Caki2 (cell line): ENCODE results near the gene STARD13. TPM values are rescaled to one million over a fixed set of nuclear protein-coding genes. Genes with fewer than 3 reads are reported as not detected.
A peak's percentile ranks its signal among the peaks of the same experiment; 100 is the strongest.
"Not testable (repeated sequence)": the region's sequence is repeated elsewhere in the genome, so short reads cannot be mapped to it uniquely, and the experiment has no call there.

ENCODE experiments used
- DNase-seq: peaks from one replicate; pipeline ENCODE4 v3.0.0-alpha.2; 2015; ENCODE audit warnings: low read depth
- in situ Hi-C: cut with HindIII; loops from 2 replicates; pipeline ENCODE4 v1.10.0; 2016; ENCODE audit warnings: low sequenced_read_pairs, low pct_unique_long_range_greater_than_20kb, mixed read lengths
- total RNA-seq: library from RNA; depleted of rRNA; stranded (reverse); fragments of >200 nt; shearing (Covaris generic); gene quantifications from 2 replicates; pipeline ENCODE4 v1.2.3, GENCODE V29; 2014; ENCODE audit warnings: low replicate concordance

STARD13 gene
- total RNA-seq, 1 experiment from 2014 or later = 9.3 TPM

GRCh38 chr13:33242372-33242771 is 43.2 kb downstream of the STARD13 start:
- in situ Hi-C loops, DNase-seq: not testable (repeated sequence)

DNA sequence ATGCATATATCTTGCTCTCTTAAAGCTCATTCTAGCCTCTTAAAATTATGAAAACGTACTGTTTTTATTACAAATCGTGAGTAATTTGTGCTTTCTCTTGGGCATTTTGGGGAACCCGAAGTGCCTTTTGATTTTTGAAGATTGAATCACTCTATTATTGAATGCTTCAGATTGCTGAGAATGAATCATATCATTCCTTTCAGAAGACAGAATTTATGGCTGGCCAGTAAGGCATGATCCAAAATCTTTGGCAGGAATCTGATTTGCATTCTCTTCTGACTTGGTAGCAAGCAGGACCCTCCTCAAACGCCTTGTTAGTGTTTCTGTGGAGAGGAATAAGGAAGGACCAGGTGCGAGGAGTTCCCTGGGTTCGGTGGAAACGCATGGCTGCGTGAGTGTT is 49.5 kb downstream of the STARD13 start:
- DNase-seq = no peak
- in situ Hi-C loops = no loop called here

DNA sequence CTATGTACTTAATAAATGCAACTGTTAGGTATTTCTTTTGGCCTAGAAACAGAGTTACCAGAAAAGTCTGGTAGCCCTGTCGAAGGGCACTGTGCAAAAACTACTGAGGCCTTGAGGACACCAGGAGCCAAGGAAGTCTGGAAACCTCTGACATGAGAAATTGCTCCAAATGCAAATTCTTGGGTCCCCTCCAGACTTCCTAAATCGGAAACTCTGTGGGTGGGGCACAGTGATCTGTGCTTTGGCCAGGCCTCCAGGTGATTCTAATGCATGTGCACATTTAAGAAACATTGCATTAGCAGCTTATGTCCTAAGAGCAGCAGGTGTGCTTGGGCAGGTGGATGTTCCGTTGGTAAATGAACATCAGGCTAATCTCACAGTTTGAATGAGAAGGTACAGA is 50.0 kb downstream of the STARD13 start:
- DNase-seq = no peak
- in situ Hi-C loops = no loop called here

DNA sequence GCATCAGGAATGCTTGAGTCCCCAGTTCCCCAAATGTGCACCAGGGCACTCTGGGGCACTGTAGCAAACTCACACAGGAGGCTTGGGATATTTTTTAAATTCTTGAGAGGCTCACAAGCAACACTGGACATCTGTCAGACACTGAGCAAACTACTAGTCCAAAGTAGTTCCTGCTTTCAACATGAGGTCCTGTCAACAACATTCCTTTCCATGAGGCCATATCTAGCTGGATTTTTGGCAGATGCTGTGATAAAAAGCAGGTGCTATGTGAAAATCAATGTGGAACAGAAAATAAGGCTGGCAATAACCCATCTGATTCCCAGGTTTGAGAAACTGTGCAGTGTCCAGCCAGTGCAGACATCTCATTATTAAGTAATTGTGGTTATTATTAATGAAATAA is 50.5 kb downstream of the STARD13 start:
- no peak for DNase-seq
- in situ Hi-C loops = no loop called here

GRCh38 chr13:33233547-33233946 is 52.0 kb downstream of the STARD13 start:
- in situ Hi-C loops = no loop called here
- no peak for DNase-seq

GRCh38 chr13:33232883-33233282 is 52.7 kb downstream of the STARD13 start:
- in situ Hi-C loops = no loop called here

GRCh38 chr13:33231339-33231738 is 54.2 kb downstream of the STARD13 start:
- no peak for DNase-seq
- in situ Hi-C loops = no loop called here

More at GRCh38 chr13:33232883-33233282, 52.7 kb downstream of the STARD13 start:
- no peak for DNase-seq

DNA sequence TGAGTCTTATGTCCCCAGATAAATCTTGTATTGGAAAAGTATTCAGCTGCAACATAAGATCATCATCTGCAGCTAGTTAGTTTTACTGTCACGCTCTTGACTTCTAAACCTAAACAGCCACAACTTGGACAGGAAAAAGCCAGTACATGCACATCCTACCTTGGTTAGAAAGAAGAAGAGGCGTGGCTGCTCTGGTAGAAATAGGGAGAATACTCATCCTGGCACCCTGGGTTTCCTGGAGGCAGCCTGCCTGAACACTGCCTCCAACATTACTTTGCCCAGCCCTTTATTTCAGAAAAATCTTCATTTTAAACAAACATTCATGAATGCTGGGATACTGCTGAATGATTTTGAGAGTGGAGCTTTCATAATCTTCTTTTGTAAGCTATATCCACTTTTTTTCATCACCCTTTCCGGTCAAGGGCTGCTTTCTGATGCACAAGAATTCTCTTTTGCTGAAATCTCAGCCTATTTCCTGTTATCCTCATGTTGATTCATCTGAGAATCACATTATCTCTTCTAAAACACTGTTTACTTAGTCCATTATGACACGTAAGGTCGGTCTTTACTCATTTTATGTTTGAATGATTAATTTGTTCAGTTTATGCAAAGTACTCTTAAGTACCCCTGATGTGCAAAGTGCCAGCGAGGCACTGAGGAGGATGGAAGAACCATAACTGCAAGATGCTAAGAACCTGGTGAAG is 55.2 kb downstream of the STARD13 start:
- in situ Hi-C loops = no loop called here
- no peak for DNase-seq

DNA sequence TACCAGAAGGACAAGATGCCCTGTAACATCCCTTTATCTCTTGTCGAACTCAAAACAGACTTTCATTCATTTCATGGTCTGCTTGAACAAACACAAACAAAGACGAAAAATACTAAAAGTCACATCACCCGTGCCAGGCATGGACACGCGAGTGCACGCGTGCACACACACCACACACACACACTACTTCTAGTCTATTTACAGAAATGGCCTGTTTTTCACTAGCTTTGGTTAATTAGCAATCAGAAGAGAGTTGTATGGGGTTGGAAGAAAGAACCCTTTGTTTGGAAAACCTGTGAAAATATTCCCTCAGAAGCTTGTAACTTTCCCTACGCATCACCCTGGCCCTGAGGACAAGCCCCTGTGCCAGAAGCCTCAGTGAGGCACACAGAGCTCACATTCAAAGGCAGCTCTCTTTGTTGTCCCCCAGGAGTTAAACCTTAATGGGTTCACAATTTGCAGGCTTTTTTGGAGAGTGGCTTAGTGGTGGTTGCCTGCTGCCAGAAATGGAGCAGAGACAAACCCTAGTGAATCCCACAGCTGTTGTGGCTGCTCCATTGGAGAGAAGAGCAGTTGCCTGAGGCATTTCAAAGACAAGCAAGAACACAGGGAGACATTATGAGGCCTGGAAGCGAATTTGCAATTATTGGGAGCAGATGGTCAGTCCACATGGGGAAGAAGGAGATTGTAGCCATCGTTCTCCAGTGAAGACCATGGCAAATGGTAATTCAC is 55.9 kb downstream of the STARD13 start:
- no peak for DNase-seq
- in situ Hi-C loops = no loop called here

DNA sequence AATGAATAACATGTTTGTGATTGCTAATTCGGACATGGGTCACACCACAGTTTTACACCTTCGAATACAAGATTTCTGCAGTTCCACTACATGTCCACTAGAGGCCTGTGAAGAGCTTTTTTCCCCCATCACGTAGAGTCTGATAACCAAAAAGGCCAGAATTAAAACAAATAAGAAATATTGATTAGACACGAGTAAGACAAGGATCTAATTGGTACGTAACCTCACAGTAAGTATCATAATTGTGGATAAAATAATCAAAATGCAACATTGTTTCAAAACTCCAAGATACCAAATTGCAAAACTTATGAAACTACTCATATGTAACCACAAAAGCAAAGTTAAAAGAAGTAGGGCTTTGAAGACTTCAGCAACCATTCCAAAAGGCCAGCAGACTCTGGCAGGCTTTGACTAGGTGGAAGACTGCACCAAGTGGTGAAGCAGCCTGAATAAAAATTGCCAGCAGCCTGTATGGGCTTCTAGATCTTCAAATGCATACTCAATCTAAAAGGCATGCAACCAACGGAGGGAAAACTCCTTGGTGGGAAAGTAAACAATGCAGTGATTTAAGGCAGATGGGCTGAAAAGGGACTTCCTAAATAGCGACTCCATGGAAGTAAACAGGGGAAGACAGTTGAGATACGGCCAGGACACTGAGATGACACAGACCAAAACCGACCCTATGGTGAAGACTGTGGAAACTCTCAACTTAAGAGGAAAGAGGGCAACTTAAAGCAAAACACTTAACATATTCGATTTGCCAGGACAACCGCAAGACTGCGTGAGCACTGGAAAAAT is 56.7 kb downstream of the STARD13 start:
- peak; percentile 13 for DNase-seq

DNA sequence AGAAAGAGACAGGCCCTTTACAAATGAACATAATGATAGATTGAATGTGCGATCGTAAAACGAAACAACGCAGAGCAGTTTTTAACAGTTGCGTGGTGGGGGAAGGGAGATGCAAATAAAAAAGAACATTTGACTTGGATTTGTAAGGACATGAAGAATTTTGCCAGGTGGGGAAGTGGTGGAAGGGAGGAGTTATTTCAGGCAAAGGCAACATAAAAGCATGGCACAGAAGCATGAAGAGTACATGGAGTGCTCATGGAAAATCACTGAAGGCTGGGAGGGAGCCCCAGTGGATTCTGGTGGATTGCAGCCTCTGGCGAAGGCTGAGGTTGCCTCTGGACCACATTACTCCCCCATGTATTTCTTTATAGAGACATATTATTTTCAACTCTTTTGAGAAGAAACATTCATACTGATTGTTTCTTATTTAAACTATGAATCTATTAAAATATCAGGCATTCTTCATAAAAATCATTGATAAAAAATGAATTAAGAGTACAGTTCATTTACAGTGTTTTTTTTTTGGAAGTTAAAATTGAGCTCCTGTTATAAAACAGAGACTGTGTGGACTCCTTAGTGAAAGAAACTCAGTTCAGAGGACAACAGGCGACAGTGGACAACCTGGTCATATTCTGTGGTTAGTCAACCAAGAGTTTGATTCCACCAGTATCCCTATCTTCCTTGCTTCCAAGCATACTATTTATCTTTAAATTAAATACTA is 57.5 kb downstream of the STARD13 start:
- no peak for DNase-seq
- in situ Hi-C loops = no loop called here

More for the DNA sequence above, 56.7 kb downstream of the STARD13 start:
- in situ Hi-C loops = no loop called here

DNA sequence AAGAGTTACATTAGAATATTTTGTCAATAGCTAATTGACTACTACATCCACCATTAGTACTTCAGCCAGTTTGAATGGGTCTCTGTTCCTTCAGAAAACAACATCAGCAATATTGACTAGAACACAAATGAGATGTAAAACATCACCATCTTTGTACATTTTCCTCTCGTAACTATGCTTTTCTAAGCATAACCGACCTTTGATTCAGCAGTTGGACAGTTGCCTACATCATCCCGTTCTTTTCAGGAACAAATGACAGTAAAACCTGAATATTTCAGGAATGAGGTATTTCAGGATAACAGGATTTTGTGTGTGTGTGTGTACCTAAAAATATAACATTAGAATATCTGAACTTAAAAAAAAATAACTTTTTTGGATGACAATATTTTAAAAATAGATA is 60.9 kb downstream of the STARD13 start:
- in situ Hi-C loops = no loop called here
- no peak for DNase-seq

DNA sequence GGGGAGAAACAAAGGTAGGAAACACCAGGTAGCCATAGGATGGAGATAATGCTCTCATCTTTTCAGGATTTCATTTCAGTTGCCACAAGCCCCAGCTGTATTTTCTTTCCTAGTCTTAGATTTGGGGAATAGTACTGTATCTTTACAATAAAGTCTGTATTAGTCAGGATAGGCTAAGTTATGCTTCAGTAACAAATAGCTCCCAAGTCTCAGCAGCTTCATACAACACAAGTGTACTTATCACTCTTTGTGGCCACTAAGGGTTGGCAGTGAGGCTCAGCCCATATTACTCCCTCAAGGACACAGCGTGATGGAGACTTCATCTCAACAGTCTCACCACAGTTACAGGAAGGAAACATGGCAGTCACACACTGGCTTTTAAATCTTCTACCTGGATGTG is 61.4 kb downstream of the STARD13 start:
- in situ Hi-C loops = no loop called here
- no peak for DNase-seq

- DNase-seq = no peak
- in situ Hi-C loops = no loop called here
Measured at GRCh38 chr13:33219926-33220325, 65.6 kb downstream of the STARD13 start.

DNA sequence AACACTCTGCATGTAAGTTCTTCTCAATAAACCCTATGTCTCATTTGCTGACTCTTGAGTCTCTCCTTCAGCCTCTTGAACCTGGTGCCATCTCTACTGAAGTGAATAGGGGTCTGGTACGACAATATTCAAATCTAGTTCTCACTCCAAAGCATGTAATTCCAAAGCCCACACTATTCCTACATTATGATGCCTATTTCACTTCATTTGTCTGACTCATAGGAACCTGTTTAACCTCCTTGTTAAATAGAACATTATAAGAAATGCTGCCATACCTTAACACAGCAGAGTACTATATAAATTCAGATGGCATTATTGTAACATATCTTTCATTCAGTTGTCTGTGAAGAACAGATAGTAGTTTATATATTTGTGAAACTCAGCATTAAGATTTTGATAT is 67.1 kb downstream of the STARD13 start:
- in situ Hi-C loops = no loop called here
- no peak for DNase-seq

GRCh38 chr13:33218020-33218419 is 67.5 kb downstream of the STARD13 start:
- in situ Hi-C loops = no loop called here
- peak; percentile 15 for DNase-seq

DNA sequence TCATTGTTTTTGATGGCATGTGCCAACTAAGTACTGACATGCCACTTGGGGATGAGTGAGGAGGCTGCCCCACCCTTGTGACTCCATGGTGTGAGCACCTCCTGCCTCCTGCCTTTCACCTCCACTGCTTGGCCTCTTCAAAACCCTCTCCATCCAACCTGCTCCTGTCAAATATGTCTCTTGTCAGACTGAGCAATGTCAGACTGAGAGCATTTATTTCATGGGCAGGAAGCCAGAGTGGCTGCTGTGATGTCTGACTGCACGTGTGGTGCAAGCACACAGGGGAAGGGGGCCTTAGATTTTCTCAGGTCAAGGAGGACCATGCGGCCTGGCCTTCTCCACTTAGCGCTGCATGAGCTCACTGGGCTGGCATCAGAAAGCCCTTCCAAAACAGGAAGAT is 68.3 kb downstream of the STARD13 start:
- in situ Hi-C loops = no loop called here
- no peak for DNase-seq

DNA sequence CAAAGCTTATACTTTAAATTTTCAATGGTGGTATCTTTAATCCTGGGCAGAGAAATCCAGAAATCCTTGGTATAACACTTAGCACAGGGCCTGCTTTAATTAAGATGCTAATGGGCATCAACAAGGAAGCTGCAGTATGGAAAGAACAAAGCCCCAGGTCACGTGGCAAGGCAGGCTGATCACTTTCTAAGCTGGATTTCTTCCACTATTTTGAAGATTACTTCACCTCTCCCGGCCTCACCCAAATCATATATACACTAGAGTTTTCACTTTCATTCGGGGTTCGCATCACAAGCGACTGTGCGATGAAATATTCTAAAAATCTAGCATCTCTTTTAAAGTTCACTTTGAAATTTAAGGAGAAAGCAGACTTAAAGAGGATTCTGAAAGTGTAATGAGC is 71.8 kb downstream of the STARD13 start:
- in situ Hi-C loops = no loop called here
- DNase-seq = no peak
